Renal cortex interstitium (tissue), 11 donors: ENCODE measurements around the gene HK3. TPM values are rescaled to one million over a fixed set of nuclear protein-coding genes. Genes with fewer than 3 reads are reported as not detected.

ENCODE experiments used
- DNase-seq, 11 donors: peaks; one replicate each; pipeline ENCODE4 v3.0.0-alpha.2; 2013; ENCODE audit warnings: low read depth in 9 of 11, low spot score in 4 of 11; ENCODE audit errors: extremely low read depth in 1 of 11
- polyA plus RNA-seq, 3 donors: library from polyadenylated mRNA; unstranded; fragments of 120-200 nt; gene quantifications; one replicate each; pipeline ENCODE4 v1.2.1, GENCODE V29; 2013; ENCODE audit not compliant: insufficient read length in 3 of 3

HK3 gene
- polyA plus RNA-seq, 3 donors: 0.45 to 0.88 (median 0.67) TPM

DNA sequence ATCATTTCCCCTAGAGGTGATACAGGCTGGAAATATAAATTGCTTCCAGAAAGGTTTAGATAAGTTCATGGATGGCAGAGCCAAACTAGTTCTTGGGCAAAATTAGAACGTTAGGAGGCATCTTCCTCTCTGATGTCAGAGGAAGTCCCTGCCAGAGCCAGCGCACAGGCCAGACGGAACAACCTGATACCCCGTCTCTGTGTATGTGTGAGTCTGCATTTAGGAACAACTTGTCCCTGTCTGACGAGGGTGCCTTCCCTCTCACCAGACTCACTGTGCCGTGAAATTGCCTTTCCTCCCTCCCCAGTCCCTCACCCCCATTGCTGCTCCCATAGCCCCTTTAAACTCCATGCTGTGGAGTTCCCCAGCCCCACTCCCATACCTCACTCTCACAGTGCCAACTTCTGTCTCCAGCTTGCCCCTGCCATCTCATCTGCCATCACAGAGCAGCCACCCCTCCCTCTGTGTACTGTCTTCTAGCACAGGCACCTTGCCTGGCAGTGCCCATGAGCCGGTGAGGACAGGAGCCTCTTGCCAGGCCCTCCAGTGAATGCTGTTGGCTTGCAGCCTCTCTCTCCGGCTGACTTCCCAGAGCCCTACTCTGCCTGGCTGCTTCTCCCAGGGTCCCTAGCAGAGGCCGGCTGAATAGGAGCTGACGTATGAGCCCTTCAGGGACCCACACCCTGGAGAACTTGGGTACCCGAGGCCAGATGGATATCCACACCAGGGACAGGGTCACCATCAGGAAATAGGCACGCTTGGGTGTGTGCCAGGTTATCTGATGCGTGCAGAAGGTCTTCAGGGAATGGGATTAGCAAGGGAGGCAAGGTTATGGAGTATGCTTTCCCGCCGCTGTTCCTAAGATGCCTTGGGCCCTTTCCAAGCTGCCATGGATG lies 62.1 kb downstream of the HK3 start:
- DNase-seq: no peak

GRCh38 chr5:176835918-176836317 lies 63.2 kb downstream of the HK3 start:
- no peak for DNase-seq

- no peak for DNase-seq
Observed at GRCh38 chr5:176833286-176833685, 65.9 kb downstream of the HK3 start.

DNA sequence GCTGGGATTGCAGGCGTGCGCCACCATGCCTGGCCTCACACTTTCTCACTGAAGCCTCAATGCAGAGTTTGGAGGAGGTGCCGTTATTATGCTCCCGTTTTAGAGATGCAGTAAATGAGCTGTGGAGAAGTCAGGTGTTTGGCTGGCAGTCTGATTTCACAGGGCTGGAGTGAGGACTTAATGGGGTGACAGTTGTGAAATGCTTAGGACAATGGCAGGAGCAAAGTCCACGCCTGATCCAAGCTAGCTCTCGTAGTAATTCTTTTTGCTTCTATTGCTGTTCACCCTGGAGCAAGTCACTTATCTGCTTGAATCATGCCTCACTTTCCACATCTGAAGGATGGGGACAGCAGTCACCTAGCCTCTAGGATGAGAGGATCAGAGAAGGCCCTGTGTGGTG lies 67.0 kb downstream of the HK3 start:
- no peak for DNase-seq

GRCh38 chr5:176831425-176831824 lies 67.7 kb downstream of the HK3 start:
- no peak for DNase-seq

DNA sequence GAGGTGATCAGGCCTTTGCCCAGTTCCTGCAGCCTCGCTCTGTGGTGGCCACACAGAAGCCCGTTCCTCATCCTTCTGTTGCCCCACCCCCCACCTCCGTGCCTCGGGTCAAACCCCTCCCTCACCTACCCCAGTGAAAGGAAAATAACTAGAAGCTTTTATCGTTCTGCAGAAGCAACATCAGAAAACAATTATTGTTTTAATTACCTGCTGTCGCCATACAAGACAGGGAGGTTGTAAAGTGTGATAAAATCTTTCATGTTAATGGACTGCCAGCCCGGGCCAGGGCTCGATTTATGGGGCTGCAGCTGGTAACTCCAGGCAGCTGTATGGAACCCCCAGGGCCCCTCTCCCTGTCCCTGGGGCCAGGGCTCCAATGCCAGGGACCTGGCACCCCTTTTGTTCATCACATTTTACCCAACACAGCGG lies 68.1 kb downstream of the HK3 start:
- DNase-seq: no peak

Other genes starting within 250 kb of the HK3 start
- under 1 TPM; 0.09 to 0.42 (median 0.19) TPM for gene UNC5A, start 88.8 kb downstream of the HK3 start, polyA plus RNA-seq
- gene UIMC1, start 107.4 kb upstream of the HK3 start, polyA plus RNA-seq: 10 to 100 TPM; 40.4 to 47.0 (median 42.4) TPM
- 10 to 100 TPM; 22.2 to 26.6 (median 24.5) TPM for gene ZNF346, start 123.3 kb upstream of the HK3 start, polyA plus RNA-seq
- gene FGFR4, start 187.6 kb upstream of the HK3 start, polyA plus RNA-seq: 10 to 100 TPM; 58.3 to 85.7 (median 79.7) TPM
- gene NSD1, start 234.4 kb upstream of the HK3 start, polyA plus RNA-seq: 10 to 100 TPM; 60.4 to 66.3 (median 63.1) TPM